Left colon (tissue), 2 donors: ENCODE measurements around the gene C2CD4A. TPM values are rescaled to one million over a fixed set of nuclear protein-coding genes. Genes with fewer than 3 reads are reported as not detected.

ENCODE experiments used
- ATAC-seq: fragments of 200-7000 bp; cut with Tn5 transposase; one replicate; pipeline ENCODE4 v1.9.1; 2020; ENCODE audit warnings: mild to moderate bottlenecking, moderate library complexity
- DNase-seq, 2 donors: peaks; one replicate each; pipeline ENCODE4 v3.0.0-alpha.2; 2020
- intact Hi-C, 2 donors: fragments of 100-400 bp; cut with DNase I in 1 of 2; cut with micrococcal nuclease in 1 of 2; formaldehyde crosslinking; loops; one replicate each; pipeline versions ENCODE4 v1.11.2 to v1.14.0; 2022; cut with DNase I, micrococcal nuclease
- total RNA-seq, 2 donors: library from RNA; stranded (reverse); fragmentation: NEBNext Ultra II Directional; extraction: Animal tissue kit (Norgen Biotek cat#: 25700); gene quantifications; one replicate each; pipeline ENCODE4 v1.2.1, GENCODE V29; 2021
- donor health status: DM: no; HTN: no; CAD: no.
- donor health status: DM: yes; HTN: yes; CAD: no.

Gene C2CD4A
- total RNA-seq, 2 donors from 2014 or later = 0.22 to 1.1 TPM

DNA sequence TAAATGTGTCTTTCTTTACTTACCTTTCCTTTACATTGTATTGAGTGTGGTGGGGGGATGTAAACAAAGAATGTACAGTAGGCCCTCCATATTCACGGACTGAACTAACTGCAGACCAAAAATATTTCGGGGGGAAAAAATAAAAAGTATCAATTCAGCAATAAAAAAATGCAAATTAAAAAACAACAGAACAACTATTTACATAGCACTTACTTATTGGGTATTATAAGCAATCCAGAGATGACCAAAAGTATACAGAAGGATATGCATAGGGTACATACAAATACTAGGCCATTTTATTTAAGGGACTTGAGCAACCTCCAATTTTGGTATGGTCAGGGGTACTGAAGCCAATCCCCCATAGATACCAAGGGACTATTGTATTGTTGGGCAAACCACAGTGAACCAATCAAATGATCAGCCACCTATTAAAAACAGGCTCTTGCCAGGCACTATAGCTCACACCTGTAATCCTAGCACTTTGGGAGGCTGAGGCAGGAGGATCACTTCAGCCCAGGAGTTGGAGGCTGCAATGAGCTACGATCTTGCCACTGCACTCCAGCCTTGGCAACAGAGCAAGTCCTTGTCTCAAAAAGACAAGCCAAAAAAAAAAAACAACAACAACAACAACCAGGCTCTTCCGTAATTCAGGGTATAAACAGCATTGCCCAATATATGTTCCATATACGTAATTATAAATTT, 8.3 kb upstream of the C2CD4A start:
- intact Hi-C loops = no loop called here
- ATAC-seq (no peak), DNase-seq (no peak)

- intact Hi-C loops = no loop called here
- no peak for DNase-seq
- no peak for ATAC-seq
Measured at GRCh38 chr15:62059108-62059815, 7.5 kb upstream of the C2CD4A start.

DNA sequence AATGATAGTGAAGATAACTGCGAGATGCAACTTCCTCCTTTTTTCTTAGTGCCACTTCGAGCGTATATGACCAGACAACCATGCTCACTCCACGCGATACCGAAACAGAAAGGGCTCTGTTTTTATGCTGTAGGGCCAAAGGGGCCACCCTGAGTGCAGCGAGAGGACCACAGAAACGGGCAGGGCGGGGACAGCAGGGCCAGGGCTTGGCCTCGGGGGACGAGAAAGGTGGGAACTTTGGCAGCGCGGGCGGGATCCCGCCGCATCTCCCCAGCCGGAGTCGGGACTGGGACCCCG, 7.0 kb upstream of the C2CD4A start:
- DNase-seq = peak; percentile 72 to 75
- intact Hi-C loops = no loop called here
- peak; percentile 76 for ATAC-seq

GRCh38 chr15:62060113-62060895, 6.5 kb upstream of the C2CD4A start, which contains the start of gene VPS13C:
Gene VPS13C (minus strand): TSS chr15:62060447. CDS start chr15:62060374, 73 bp downstream.
- DNase-seq = peak; percentile 90 to 91
- peak; percentile 94 for ATAC-seq
- intact Hi-C loops = no loop called here

- ATAC-seq = no peak
- no peak for DNase-seq
- intact Hi-C loops = no loop called here
Measured at GRCh38 chr15:62060896-62061280, 5.9 kb upstream of the C2CD4A start.

GRCh38 chr15:62063825-62064635, 2.7 kb upstream of the C2CD4A start:
- intact Hi-C loops = no loop called here
- ATAC-seq = no peak
- no peak for DNase-seq

DNA sequence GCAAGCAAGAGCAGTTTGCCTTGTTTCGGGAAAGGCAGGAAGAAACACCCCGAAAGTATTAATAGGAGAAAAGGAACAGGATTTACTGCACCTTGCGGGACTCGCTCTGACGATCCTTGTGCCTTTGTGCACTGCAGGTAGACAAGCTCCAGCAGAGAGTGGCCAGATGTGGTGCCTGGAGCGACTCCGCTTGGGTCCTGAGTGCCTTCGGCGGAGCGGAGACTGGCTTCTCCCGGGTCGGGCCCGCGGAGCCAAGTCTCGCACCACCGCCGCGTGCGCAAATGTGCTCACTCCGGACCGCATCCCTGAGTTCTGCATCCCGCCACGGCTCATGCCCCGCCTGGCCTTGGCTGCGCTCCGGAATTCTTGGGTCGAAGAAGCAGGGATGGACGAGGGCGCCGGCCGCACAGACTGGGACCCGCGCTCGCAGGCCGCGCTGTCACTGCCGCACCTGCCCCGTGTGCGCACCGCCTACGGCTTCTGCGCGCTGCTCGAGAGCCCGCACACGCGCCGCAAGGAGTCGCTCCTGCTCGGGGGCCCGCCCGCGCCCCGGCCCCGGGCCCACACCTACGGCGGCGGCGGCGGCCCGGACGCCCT, 769 bp downstream of the C2CD4A start:
- intact Hi-C loops = no loop called here
- DNase-seq (peak; percentile 27 to 48), ATAC-seq (peak; percentile 60)

- peak; percentile 66 for ATAC-seq
- peak; percentile 34 to 65 for DNase-seq
- intact Hi-C loops = no loop called here
Measured at GRCh38 chr15:62068071-62068809, 1.5 kb downstream of the C2CD4A start.

- intact Hi-C loops = no loop called here
- DNase-seq (no peak), ATAC-seq (no peak)
Measured at GRCh38 chr15:62068810-62069167, 2.0 kb downstream of the C2CD4A start.

DNA sequence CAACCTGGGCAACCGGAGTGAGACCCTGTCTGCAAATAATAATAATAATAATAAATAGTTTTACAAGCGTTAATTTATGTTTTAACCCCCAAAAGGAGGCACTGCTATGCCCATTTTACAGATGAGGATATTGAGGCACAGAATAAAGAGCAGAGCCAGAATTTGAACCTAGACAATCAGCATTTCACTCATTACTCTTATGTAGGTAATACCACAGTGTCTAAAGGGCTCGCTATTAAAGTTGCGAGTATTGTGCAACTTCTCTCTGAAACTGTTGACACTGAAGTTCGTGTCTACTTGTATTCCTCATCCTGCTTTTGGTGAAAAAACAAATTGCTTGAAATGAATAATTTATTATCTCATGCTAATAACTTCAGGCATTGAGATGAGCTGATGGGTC, 2.8 kb downstream of the C2CD4A start:
- ATAC-seq (no peak), DNase-seq (no peak)
- intact Hi-C loops = no loop called here

- ATAC-seq (no peak), DNase-seq (no peak)
- intact Hi-C loops = no loop called here
Measured at GRCh38 chr15:62071711-62072308, 5.0 kb downstream of the C2CD4A start.

GRCh38 chr15:62075595-62076277, 9.0 kb downstream of the C2CD4A start:
- peak; percentile 73 for ATAC-seq
- DNase-seq = no peak
- intact Hi-C loops = no loop called here

DNA sequence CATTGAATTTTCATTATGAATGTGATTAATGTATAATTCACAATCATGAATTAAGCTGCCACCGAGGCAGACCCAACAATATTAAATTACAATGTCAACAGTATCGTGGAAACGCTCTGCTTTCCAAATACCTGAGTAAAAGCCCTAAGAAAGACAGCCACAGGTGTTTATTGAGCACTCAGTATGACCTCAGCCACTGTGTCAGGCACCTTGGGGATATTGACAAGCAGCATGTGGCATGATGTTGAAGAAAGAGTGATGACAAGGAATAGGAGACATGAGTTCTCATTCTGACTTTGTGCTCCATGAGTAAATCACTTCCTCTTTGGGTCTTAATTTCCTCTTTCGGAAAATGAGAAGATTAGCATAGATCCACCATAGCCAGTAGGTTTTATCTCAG, 12.8 kb downstream of the C2CD4A start:
- ATAC-seq = no peak
- no peak for DNase-seq
- intact Hi-C loops = no loop called here

DNA sequence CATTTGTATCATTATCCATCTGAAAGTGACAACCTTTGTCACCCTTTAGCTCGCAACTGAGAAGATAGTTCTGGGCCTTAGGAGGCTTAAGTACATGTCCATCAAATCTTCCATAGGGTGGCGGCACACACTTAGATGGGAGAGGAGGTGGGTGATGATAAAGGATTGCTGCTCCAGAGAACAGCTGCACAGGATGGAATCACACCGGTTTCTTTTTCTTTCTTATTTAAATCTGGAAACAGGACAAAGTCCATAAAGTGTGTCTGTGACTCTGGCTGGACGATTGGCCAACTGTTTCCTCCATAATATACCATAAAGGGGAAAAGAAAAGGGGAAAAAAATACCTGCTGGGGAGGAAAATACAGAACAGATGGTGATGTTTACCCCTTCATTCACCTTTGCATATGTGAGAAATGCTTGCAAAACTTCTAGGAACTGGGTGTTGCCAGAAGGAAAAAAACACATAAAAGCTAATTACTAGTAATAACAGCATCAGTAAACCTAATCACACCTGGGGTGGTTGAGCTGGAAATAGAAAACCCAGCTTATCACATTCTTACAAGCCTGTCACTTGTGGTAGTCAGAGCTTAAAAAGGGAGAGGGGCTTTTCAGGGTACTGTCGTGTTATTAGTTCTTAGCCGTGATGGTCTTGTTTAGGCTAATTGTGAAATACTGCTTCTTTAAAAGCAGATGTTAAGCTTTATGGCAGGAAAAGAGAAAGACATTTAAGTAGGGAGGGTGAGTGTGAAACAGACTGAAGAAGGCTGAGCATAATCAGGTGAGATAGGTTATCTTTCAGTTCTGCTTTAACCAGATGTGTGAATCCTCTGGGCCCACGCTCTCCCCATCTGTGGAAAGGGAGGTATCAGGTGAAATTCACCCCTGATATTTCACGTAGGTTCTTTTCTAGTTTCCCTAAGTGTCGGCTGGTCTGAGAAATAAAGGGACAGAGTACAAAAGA, 16.7 kb downstream of the C2CD4A start:
- intact Hi-C loops = no loop called here
- peak; percentile 87 for ATAC-seq
- no peak for DNase-seq

- DNase-seq (no peak), ATAC-seq (no peak)
- intact Hi-C loops = no loop called here
Measured at GRCh38 chr15:62085740-62086139, 19.0 kb downstream of the C2CD4A start.

DNA sequence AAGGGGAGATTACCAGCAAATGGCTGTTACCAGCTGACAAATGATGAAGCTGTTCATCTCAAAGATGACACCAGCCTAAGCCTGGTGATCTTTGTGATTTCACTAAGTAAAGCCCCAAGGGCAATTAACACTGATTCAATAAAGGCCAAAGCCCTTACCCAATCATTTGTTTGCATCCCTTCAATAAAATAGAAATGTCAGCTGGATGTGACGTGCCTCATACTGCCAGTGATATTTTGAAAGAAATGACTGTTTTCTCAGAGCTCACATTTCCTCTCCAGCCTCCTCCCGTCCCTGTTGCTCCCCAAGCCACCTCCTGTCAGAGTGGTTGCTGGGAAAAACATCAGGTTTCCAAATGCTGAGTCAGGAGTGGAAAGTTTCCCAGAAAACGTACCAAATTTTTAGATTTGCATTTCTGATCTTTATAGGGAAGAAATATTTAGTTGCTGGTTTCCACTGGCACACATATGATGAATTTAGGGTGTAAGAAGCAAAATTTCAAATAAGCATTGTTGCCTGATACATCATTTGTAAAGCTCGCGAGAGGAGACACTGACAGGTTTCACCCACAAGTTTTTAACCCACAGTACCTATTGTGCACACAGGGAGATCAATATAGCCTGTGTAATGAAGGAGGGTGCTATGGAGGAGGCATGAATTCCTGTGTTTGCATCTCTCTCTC, 21.0 kb downstream of the C2CD4A start:
- ATAC-seq = peak; percentile 54
- intact Hi-C loops = no loop called here

More for the DNA sequence above, 21.0 kb downstream of the C2CD4A start:
- no peak for DNase-seq
